GM15510 (cell line): Measurements from ENCODE around the gene PDZRN3.

Source experiments
- POLR2A ChIP-seq: IDR thresholded peaks from 3 replicates; pipeline ENCODE4 v1.6.1; 2011; ENCODE audit warnings: borderline replicate concordance; ENCODE audit not compliant: insufficient read length; ENCODE audit errors: extremely low read depth

PDZRN3 gene

GRCh38 chr3:73608456-73609314 lies 16.1 kb downstream of the PDZRN3 start:
- TF ChIP-seq POLR2A: no peak

GRCh38 chr3:73605861-73606260 lies 18.9 kb downstream of the PDZRN3 start:
- TF ChIP-seq POLR2A: no peak

DNA sequence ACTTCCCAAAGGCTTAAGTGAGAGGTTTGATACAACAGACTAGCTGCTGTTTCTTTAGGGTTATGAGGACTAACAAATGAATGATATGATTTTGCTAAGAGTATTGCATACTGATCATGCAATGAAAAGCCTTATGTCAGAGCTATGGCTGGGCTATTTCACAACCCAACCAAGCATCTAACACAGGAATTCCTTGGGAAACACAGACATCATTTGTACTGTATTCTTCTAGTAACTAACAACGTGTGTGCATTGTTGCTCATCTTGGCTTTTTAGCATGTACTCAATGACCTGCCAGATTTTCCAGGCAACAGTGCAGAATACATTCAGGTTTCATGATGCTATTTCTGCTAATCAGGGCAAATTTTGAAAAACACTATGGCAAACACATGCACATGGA lies 19.3 kb downstream of the PDZRN3 start:
- no peak for TF ChIP-seq POLR2A

DNA sequence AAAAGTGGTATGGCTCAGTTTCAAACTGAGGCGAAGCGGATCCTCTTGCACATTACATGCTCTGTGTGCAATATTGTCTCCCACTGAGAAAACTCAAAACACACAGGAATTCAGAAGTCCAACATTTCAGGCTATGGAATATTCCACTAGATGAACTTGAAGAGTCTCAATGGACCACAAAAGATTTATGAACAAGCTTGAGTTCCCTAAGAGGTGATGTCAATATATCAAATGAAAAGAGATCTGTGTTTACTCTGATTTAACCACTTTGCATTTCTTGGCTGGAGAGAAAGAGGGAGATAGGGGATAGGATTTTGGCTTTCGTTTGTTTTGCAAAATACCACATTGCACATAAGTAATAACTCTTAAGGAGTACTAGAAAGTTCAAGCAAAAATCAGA lies 20.3 kb downstream of the PDZRN3 start:
- no peak for TF ChIP-seq POLR2A

- TF ChIP-seq POLR2A: no peak
These were observed 21.0 kb downstream of the PDZRN3 start for GRCh38 chr3:73603762-73604171.

DNA sequence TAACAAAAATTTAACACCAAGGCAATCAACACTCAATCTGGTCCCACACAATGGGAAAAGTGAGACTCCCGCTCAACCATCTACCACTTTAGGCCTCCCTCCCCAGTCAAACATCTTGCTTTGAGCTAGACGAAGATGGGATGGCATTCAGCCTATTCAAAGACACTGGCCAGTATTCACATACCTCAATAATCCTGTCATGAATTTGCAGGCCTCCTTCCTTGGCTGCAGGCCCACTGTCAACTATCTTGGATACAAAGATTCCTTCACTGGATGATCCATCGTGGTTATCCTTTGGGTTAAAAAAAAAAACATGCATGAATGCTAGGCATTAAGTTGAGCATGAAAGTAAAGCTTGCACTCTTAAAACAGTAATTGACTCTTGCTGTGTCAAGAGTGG lies 22.6 kb downstream of the PDZRN3 start:
- no peak for TF ChIP-seq POLR2A

DNA sequence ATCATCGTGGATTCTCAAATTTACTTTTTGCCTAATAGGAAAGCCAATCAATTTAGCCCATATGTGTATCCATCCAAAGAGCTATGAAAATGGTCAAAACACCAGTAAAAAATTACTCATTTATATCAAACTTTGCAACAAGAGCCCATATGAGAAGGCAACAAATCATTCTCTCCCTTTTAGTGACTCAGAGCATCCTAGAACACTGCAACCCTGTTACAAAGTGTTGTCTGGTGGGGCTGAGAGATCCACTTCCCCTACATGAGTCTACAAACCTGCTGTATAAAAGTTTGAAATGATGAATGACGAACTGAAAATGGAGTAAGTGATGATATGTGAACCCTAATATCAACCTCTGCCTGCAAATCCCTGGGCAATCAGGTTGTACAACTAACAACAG lies 23.3 kb downstream of the PDZRN3 start:
- no peak for TF ChIP-seq POLR2A

DNA sequence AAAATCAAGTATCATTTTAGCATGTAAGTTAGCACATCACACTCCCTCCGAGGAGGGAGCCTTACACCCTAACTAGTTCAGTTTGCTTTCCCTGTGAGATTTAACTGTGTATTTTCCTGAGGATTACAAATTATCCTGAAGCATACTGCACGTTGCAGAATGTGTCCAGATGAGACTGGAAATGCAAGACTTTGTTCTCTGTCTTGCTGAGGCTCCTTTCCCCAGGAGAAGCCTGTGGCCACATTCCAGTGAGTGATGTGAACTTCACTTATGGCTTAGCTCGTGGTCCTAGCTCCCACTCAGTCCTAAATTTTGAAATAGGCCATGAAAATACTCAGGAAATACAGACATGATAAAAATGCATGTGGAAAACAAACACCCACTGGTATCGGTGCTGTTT lies 23.7 kb downstream of the PDZRN3 start:
- TF ChIP-seq POLR2A: no peak

DNA sequence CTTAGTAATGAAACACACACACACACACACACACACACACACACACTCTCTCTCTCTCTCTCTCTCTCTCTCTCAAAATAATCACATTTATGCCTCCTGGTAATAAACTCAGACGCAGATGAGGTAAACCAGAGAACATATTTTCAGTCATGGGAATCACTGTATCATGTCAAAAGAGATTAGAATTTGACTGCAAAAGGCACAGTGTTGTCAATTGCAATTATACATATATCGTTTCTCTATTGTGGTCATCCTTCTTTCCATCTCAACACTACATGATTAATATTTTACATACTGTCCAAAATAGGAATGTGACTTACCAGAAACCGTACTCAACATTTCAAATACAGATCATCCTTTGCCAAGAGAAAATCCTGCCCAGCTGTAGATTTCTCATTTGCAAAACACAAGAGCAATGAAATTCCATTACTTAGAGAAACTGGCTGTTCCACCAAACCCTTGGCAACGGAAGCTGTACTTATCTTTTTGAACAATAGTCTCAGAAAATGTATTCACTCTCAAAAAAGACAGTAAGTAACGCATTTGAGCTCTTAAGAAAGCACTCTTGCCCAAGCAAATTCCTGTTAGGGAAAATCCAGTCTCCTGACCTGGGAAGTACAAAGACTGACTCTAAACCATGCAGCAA lies 24.3 kb downstream of the PDZRN3 start:
- TF ChIP-seq POLR2A: no peak

- no peak for TF ChIP-seq POLR2A
These were observed 25.1 kb downstream of the PDZRN3 start for GRCh38 chr3:73599605-73600004.

DNA sequence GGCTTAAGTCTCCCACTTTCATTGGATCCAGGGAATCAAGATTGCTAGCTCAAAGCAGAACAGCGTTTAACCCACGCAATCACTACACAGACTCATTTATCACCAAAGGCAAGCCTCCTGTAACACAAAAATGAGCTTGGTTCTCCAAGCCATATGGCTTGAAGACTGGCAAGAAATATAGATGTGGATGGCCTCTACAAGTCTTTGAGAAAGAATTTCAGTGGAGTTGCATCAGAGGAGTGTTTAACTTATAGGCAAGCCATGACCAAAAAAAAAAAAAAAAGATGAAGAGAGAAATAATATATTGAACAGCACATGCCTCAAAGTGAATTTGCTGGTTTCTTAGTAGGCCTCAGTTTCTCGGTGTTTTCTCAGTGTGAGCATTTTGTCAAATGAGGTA lies 27.3 kb downstream of the PDZRN3 start:
- no peak for TF ChIP-seq POLR2A

DNA sequence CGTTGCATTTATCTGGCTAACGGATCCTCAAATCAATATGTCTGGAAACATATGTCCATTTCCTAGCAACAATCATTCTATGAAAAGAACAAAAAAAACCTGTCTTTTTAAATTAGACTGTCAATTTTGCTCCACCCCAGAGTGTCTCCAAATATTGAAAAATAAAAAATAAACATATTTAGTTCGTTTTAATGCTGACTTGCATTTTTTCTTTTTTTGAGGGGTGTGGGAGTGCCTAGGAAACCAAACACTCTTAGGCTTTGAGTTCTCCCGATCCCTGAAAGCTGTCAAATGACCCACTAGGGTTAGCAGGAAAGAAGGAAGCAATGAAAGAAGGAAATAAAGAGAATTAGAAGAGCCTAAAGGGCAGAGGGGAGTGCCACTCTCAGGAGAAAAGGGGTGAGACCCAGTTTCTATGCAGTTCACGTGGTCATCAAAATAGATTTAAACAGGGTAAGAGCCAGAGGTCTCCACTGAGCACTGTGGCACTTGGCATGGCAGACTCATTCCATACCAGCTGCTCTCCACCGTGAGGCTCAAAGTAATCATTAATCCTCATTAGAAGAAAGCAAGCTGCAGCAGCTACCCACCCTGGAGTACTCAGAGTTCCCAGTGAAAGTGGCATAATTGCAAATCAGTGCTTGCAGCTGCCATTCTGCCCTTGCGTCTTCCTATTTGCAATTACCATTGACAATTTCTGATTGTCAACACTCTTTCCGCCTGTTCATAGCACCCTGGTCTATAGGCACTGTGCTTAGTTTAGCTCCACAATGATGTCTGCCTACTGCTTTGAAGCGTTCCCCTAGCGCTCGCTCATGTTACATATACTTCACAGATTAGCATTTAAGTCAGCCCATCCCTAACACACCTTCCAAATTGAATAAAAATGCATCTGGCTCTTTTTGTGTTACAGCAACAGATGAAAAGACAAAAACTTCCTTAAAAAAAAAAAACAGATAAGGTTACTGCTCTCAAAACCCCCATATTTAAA lies 32.3 kb downstream of the PDZRN3 start:
- TF ChIP-seq POLR2A: no peak

DNA sequence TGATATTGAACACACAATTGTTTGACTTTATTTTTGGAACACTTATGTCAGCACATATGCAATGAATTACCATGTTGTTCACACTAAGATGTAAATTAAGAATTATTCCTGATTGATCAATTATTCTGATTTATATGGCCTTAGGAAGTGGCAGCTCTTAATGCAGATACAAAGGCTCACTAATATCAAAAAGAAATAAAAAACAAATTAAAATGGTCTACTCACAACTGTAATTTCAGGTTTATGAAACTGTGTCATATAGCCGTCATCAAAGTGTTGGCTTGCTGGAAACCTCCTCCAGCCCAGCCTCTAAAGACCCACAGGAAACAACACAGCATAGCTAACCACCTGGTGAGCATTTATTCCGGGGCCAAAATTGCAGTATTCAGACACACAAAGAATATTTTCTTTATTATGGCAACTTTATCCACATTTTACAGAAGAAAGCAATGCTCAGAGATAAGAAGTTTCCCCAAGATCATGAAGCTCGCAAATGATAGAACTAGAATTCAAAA lies 33.4 kb downstream of the PDZRN3 start:
- TF ChIP-seq POLR2A: no peak

- TF ChIP-seq POLR2A: no peak
These were observed 38.1 kb downstream of the PDZRN3 start for GRCh38 chr3:73586628-73587027.

GRCh38 chr3:73586190-73586589 lies 38.6 kb downstream of the PDZRN3 start:
- TF ChIP-seq POLR2A: no peak

DNA sequence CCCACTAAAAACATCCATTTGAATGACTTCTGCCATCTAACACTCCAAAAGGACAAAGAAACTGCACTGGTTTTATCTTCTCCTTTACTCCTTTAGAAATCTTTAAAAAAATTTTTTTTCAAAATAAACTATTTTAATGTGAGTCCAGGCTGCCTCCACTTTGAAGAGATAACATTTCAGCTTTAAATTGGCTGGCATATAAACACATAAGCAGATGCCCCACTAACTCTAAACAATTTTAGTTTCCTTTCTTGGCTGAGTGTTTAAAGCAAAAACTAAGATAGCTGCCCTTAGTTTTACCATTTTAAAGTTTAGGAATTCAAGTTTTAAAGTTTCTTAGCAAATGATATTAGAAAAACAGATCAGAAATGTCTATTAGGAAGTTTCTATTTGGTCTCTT lies 39.9 kb downstream of the PDZRN3 start:
- TF ChIP-seq POLR2A: no peak

GRCh38 chr3:73582535-73582934 lies 42.2 kb downstream of the PDZRN3 start:
- no peak for TF ChIP-seq POLR2A
